GM10266 (cell line): ENCODE measurements around the gene VMP1.
A peak's percentile ranks its signal among the peaks of the same experiment; 100 is the strongest.
"Not testable (repeated sequence)": the region's sequence is repeated elsewhere in the genome, so short reads cannot be mapped to it uniquely, and the experiment has no call there.

ENCODE experiments used
- DNase-seq: peaks from one replicate; pipeline ENCODE4 v3.0.0; 2012; ENCODE audit errors: extremely low spot score
- TF ChIP-seq, protein P1 (sequence below): IDR thresholded peaks from 2 replicates; pipeline ENCODE4 v1.5.1; 2012; ENCODE audit warnings: mild to moderate bottlenecking, low read depth; ENCODE audit not compliant: control insufficient read depth, insufficient read depth; ENCODE audit errors: missing control alignments

VMP1 gene

DNA sequence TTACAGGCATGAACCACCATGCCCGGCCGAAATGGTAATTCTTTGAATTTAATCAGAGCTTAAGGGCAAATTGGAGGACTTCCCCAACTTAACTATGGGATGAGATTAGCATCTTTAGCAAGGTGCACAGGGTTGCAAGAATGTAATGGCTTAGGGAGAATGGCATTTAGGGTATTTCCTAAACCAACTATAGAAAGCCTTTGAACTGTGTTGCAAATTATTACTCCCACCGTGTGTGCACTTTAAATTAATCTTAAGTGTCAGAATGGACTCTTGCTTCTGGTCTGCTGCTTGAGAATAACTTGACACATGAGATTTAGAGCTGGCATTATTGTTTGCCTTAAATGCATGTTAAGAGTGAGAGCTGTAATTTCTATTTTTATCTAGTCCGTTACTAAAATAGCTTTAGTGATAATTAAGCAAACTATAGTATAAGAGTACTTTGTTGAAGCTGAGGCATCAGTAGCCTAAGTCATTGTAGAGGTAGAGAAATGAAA is 125.5 kb downstream of the VMP1 start:
- DNase-seq = no peak
- TF ChIP-seq, protein P1, sequence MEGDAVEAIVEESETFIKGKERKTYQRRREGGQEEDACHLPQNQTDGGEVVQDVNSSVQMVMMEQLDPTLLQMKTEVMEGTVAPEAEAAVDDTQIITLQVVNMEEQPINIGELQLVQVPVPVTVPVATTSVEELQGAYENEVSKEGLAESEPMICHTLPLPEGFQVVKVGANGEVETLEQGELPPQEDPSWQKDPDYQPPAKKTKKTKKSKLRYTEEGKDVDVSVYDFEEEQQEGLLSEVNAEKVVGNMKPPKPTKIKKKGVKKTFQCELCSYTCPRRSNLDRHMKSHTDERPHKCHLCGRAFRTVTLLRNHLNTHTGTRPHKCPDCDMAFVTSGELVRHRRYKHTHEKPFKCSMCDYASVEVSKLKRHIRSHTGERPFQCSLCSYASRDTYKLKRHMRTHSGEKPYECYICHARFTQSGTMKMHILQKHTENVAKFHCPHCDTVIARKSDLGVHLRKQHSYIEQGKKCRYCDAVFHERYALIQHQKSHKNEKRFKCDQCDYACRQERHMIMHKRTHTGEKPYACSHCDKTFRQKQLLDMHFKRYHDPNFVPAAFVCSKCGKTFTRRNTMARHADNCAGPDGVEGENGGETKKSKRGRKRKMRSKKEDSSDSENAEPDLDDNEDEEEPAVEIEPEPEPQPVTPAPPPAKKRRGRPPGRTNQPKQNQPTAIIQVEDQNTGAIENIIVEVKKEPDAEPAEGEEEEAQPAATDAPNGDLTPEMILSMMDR = no peak

DNA sequence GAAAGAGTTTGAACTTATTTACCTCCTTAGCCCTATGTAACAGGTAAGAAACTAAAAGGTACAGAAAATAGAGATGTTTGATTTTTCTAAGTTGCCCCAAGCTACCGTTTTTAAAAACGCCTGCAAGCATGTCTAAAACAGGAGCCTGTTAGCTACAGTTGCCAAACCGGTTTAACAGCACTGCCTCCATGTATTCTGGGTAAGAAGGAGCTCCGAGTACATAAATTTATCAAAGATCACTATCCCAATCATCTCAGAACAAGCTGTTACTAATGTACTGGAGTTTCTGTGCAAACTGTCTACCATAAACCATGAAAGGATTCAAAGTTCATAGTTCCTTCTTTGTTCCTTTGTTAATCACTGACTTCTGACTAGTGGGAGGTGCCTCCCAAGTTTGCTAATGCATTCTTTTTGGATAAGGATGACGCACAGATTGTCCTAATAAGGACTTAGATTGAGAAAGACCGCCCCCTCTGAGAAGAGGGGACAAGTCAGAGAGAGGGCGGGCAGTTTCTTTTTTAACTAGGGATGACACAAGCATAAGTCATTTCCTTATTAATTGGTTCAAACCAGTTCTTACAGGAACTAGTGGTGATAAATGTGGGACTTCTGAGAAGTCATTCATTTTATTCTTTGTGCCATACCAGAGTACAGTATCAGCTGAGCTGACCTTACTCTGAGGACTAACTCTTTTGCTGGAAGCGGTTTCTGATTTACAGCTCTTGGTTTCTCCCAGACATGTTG is 130.0 kb downstream of the VMP1 start:
- TF ChIP-seq, protein P1 = no peak
- peak; percentile 65 for DNase-seq

DNA sequence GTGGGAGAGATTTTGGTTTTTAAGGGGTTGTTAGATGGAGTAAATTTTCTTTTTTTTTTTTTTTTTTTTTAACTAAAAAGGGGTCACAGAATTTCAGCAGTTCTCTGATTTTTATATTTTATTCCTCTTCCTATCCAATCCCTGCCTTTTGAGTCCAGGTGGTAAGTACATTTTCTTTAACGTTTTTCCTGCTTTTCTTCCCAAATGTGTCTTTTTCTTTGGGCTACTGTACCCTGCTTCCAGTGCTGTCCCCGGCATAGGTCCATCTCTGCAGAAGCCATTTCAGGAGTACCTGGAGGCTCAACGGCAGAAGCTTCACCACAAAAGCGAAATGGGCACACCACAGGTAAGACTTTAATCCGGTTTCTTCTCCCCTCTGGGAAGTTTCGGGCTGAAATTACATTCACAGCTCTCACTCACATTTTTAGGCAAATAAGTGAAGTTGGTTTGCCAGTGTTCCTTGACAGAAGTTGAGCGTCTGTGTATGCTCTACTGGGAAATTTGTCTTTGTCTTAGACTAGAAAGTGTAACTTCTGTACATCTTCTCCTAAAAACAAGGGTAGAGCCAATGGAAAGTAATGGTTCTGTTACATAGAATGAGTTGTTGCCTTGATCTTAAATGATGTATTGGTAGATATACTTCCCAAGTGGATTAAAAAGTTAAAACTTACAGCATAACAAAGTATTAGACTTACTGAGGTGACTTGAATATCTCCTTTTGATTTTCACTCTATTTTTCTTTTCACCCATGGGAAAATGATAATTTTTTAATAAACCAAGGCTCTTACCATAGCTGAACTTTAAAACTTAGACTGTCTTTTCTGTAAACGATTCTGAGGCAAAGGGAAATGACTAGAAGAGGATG is 130.8 kb downstream of the VMP1 start:
- TF ChIP-seq, protein P1 = no peak
- DNase-seq = no peak

DNA sequence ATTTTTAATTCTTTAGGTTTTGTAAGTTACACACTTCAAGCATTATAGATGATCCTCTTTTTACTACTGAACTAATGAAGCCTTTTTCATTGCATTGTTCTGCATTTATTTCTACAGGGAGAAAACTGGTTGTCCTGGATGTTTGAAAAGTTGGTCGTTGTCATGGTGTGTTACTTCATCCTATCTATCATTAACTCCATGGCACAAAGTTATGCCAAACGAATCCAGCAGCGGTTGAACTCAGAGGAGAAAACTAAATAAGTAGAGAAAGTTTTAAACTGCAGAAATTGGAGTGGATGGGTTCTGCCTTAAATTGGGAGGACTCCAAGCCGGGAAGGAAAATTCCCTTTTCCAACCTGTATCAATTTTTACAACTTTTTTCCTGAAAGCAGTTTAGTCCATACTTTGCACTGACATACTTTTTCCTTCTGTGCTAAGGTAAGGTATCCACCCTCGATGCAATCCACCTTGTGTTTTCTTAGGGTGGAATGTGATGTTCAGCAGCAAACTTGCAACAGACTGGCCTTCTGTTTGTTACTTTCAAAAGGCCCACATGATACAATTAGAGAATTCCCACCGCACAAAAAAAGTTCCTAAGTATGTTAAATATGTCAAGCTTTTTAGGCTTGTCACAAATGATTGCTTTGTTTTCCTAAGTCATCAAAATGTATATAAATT is 132.3 kb downstream of the VMP1 start:
- TF ChIP-seq, protein P1 = no peak
- no peak for DNase-seq

DNA sequence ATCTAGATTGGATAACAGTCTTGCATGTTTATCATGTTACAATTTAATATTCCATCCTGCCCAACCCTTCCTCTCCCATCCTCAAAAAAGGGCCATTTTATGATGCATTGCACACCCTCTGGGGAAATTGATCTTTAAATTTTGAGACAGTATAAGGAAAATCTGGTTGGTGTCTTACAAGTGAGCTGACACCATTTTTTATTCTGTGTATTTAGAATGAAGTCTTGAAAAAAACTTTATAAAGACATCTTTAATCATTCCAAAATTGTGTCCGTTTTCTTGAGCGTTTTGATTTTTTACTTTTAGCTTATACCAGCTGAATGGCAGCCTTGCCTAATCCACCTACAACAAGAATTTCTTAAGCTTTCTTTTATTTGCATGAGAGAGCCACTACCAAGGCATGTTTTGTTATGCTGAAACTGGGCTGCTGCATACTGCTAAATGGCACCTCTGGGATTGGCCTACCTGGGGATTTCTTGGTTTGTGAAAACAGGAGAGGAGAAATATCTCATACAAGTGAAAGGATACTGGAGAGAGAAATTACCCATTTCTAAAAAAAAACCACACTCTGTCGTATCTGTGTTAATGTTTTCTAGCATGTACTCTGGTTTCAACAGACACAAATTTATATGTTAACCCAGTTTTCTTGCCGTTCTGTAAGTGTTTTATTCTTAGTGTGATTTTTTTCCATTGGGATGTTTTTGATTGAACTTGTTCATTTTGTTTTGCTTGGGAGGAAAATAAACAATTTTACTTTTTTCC is 133.1 kb downstream of the VMP1 start:
- no peak for DNase-seq
- TF ChIP-seq, protein P1 = no peak

DNA sequence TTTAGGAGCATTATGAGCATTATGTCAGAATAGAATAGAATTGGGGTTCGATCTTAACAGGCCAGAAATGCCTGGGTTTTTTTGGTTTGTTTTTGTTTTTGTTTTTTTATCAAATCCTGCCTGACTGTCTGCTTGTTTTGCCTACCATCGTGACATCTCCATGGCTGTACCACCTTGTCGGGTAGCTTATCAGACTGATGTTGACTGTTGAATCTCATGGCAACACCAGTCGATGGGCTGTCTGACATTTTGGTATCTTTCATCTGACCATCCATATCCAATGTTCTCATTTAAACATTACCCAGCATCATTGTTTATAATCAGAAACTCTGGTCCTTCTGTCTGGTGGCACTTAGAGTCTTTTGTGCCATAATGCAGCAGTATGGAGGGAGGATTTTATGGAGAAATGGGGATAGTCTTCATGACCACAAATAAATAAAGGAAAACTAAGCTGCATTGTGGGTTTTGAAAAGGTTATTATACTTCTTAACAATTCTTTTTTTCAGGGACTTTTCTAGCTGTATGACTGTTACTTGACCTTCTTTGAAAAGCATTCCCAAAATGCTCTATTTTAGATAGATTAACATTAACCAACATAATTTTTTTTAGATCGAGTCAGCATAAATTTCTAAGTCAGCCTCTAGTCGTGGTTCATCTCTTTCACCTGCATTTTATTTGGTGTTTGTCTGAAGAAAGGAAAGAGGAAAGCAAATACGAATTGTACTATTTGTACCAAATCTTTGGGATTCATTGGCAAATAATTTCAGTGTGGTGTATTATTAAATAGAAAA is 133.8 kb downstream of the VMP1 start:
- not testable (repeated sequence) for DNase-seq

DNA sequence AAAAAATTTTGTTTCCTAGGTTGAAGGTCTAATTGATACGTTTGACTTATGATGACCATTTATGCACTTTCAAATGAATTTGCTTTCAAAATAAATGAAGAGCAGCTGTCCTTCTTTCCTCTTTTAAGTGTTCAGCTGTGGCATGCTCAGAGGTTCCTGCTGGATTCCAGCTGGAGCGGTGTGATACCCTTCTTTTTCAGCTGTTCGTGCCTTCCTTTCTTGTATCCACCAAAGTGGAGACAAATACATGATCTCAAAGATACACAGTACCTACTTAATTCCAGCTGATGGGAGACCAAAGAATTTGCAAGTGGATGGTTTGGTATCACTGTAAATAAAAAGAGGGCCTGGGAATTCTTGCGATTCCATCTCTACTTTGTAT is 134.4 kb downstream of the VMP1 start:
- not testable (repeated sequence) for DNase-seq
